DMS153 treated with DMSO at 0.1 percent for 48 hours (cell line): Measurements from ENCODE around the gene SGK1.
A peak's percentile ranks its signal among the peaks of the same experiment; 100 is the strongest.
"Not testable (repeated sequence)": the region's sequence is repeated elsewhere in the genome, so short reads cannot be mapped to it uniquely, and the experiment has no call there.

ENCODE experiments used
- DNase-seq: peaks from one replicate; lab custom pipeline; 2025; ENCODE audit not compliant: unreplicated experiment; lab: John Stamatoyannopoulos, UW

The SGK1 gene

GRCh38 chr6:134307075-134307474 is 10.8 kb downstream of the SGK1 start:
- no peak for DNase-seq

GRCh38 chr6:134304381-134304780 is 13.5 kb downstream of the SGK1 start:
- DNase-seq: not testable (repeated sequence)

GRCh38 chr6:134303891-134304290 is 14.0 kb downstream of the SGK1 start:
- DNase-seq: no peak

- DNase-seq: no peak
Measured at GRCh38 chr6:134299236-134299635, 18.7 kb downstream of the SGK1 start.

- no peak for DNase-seq
Measured at GRCh38 chr6:134296762-134297161, 21.1 kb downstream of the SGK1 start.

GRCh38 chr6:134295953-134296553 is 21.9 kb downstream of the SGK1 start:
- DNase-seq: no peak

GRCh38 chr6:134293659-134294161 is 24.2 kb downstream of the SGK1 start:
- DNase-seq: no peak

GRCh38 chr6:134291156-134291555 is 26.8 kb downstream of the SGK1 start:
- DNase-seq: no peak

GRCh38 chr6:134289204-134289575 is 28.7 kb downstream of the SGK1 start:
- DNase-seq: no peak

- DNase-seq: no peak
Measured at GRCh38 chr6:134288538-134289203, 29.2 kb downstream of the SGK1 start.

- no peak for DNase-seq
Measured at GRCh38 chr6:134287859-134288537, 29.9 kb downstream of the SGK1 start.

- DNase-seq: no peak
Measured at GRCh38 chr6:134282816-134283215, 35.1 kb downstream of the SGK1 start.

GRCh38 chr6:134281388-134281787 is 36.5 kb downstream of the SGK1 start:
- no peak for DNase-seq

- no peak for DNase-seq
Measured at GRCh38 chr6:134278000-134278399, 39.9 kb downstream of the SGK1 start.

- not testable (repeated sequence) for DNase-seq
Measured at GRCh38 chr6:134276891-134277377, 41.0 kb downstream of the SGK1 start.

GRCh38 chr6:134272374-134272773 is 45.5 kb downstream of the SGK1 start:
- DNase-seq: no peak

GRCh38 chr6:134267917-134268361 is 50.0 kb downstream of the SGK1 start:
- peak; percentile 93 for DNase-seq

GRCh38 chr6:134266776-134267175 is 51.1 kb downstream of the SGK1 start:
- no peak for DNase-seq

GRCh38 chr6:134261766-134262165 is 56.1 kb downstream of the SGK1 start:
- no peak for DNase-seq

- no peak for DNase-seq
Measured at GRCh38 chr6:134258849-134259306, 59.0 kb downstream of the SGK1 start.

GRCh38 chr6:134257516-134257915 is 60.4 kb downstream of the SGK1 start:
- DNase-seq: no peak

- no peak for DNase-seq
Measured at GRCh38 chr6:134256862-134257261, 61.0 kb downstream of the SGK1 start.
